GM08714 (cell line): Measurements from ENCODE around the gene ELAC2.
"Not testable (repeated sequence)": the region's sequence is repeated elsewhere in the genome, so short reads cannot be mapped to it uniquely, and the experiment has no call there.

ENCODE experiments used
- H3K4me3 ChIP-seq: fragments of 200-500 bp; sonication (Bioruptor generic); 2 replicates; pipeline ENCODE4 v1.5.1; 2014; ENCODE audit warnings: mild to moderate bottlenecking, low read length, inconsistent platforms
- ZNF274 ChIP-seq: IDR thresholded peaks from 2 replicates; pipeline ENCODE4 v1.6.1; 2012; ENCODE audit warnings: mild to moderate bottlenecking, low read depth, low read length

The ELAC2 gene

DNA sequence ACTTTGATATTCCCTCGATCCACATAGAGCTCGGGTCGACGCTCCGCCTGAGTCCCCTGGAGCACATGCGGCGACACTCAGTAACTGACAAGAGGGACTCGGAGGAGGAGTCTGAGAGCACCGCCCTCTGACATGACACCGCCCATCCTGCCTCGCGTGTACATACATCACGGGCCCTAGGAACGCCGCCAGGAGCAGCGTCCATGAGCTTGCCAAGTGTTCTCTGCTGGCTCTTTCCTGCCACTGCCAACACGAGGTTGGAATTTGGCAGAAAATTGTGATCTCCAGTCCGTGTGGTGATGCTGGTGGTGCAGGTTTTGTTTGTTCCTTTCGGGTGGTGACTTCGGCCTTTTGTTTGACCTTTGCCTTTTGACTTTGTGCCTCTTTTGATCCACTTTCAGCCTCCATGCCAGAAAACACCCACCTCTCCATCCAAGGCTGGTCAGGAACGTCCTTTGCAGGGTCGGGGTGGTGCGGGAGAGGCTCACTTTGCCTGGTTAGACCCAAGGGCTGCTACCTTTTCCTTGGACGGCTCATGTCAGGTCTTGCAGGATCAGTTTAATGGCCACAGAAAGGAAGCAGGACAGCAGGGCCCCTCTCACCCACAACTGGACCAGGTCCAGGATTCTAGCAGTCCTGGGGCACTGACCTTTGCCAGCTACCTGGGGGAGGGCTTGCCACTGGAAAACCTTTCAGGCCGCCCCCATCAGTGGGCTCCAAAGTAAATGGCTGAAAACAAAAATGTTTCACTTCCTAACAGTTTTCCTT is 27.6 kb downstream of the ELAC2 start:
- TF ChIP-seq ZNF274, result no peak
- no peak overlapping the region for H3K4me3 ChIP-seq

DNA sequence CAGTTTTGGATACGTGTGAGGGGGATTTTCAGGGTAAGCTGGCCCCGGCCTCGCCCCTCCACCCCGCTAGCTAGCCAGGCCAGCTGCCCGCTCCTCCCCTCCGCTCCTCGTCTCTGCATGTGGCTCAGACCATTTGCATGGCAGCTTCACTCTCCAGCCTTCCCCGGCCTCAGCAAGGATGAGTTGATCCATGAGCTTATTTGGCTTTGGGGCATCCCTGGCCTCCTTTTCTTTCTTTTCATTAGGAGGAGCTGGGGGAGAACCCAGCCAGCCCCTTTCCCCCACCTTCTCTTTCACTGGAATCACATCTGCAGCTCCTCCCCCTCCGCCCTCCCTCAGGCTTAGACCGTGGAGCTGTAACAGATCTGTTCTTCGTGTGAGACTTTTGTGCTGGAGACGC is 30.7 kb downstream of the ELAC2 start:
- H3K4me3 ChIP-seq, result no peak overlapping the region
- TF ChIP-seq ZNF274, result no peak

DNA sequence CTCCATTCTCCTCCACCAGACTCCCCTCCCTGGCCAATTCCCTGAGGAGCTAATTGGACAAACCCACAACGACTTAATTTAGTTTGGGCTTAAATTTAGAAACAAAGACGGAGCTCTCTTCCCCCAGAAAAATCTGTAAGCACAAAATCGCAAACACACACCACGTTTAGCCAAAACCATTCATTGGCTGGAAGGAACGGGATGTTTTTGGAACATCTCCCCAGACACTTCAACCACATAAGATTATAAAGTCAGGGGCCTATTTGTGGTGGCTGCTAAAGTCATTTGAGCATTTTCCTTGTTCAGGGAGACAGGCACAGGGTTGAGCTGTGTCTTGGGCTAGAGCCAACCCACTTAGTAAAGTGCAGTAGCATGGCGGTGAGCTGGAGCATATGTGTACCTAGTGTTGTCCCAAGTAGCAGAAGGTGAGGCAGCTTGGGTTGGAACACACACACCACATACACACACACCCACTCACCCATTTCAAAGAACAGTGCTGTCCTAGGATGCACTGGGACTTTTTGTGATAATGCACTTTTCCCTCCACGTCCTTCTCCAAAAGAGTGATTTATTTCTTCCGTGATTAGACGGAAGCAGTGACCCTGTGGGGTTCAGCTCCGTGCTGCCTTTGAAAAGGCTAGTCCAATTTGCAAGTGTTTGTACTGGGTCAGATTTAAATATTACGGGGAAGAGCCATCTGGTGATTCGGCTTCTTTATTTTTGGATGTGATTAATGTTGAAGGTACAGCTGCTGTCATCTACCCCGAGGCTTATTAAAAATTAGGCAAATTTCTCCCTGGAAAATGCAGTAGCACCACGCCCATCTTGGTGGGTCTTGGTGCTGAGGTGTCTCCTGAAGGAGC is 32.2 kb downstream of the ELAC2 start:
- TF ChIP-seq ZNF274, result no peak
- H3K4me3 ChIP-seq, result no peak overlapping the region

DNA sequence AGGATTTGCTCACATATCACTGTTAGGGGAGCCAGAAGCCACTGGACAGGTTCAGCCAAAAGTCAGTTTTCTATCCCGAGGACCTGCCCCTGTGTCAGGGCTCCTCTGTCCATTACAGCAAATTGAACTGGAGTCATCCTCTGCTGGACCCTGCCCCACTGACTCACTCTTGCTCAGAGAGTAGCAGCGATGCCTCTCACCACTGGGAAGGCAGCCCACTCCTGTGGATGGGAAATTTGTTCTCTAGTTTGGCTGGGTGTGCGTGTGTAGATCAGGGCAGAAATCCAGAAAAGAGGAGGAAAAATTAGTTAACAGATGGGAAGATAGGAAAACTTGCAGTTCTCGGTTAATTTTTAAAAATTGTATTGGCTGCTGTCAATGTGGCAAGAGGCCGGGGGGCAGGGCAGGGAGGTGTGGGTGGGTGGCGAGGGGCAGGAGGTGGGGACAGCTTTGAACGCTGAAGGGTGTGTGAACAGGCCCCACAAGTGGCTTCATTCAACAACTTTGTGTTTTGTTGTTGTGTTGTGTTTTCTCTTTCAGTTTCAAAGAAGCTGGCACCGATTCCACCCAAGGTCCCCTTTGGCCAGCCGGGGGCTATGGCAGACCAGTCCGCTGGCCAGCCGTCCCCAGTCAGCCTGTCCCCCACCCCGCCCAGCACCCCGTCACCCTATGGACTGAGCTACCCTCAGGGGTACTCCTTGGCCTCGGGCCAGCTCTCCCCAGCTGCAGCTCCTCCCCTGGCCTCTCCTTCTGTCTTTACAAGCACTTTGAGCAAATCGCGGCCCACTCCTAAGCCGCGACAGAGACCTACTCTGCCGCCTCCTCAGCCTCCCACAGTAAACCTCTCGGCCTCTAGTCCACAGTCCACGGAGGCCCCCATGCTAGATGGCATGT is 33.6 kb downstream of the ELAC2 start:
- TF ChIP-seq ZNF274, result no peak
- H3K4me3 ChIP-seq, result no peak overlapping the region

DNA sequence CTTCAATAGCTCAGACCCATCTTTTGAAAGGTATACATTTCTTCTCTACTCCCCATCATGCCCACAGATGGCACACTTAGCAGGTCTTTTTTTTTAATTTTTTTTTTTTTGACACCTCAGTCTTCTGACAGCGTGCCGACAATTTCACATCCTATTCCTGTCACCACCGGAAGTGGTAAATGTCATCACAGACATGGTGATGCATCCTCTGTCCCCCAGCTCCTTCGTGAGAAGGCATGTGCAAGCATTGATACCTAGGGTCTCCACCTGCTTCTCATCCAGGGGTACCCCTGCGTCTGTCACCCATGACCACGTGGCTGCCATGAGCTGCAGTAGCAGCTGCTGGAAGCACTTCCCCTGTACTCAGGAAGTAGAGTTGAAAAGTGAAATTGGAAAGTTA is 35.6 kb downstream of the ELAC2 start:
- no peak overlapping the region for H3K4me3 ChIP-seq
- TF ChIP-seq ZNF274, result no peak

DNA sequence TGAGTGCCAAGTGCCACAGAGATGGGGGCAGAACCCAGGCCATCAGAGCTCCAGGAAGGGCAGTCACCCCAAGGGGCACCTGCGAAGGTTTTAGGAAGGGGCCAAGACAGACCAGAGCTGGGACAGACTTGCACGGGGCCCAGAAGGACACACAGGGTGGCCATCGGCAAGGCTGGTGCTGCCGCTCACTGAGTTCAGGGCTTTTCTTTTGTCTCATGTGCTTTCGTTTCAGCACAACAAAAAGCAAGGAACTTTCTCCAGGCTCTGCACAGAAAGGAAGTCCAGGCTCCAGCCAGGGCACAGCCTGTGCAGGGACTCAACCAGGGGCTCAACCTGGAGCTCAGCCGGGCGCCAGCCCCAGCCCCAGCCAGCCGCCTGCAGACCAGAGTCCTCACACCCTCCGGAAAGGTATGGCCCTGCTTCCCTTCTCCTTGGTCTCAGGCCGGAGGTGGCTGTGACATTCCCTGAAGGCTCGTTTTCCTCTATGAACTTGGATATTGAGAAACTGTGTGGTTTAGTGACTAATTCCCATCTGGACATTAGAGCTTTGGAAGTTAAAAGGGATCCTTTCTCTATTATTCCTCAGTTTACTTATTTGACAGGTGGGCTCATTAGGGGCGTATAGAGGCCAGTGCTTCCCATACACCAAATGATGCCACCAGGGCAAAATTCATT is 37.9 kb downstream of the ELAC2 start:
- no peak for TF ChIP-seq ZNF274
- H3K4me3 ChIP-seq, result no peak overlapping the region

DNA sequence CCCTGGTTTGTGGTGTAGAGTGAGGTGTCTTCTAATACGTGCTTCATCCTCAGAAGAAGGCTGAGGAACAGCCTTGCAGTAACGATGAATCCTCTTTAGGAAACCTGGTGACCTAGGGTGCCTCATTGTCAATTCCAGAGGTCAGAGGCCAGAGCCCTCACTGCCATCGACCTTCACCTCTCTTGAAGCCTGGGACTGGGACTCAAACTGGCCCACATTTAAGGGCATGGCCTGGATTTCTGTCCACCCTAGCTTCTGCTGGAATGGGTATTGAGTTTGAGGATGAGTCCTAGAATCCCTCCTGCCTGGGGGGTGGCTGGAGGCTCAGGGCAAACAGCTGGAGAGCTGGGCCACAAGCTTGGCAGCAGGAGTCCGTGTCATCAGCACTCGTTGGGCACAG is 38.6 kb downstream of the ELAC2 start:
- no peak for TF ChIP-seq ZNF274
- no peak overlapping the region for H3K4me3 ChIP-seq

DNA sequence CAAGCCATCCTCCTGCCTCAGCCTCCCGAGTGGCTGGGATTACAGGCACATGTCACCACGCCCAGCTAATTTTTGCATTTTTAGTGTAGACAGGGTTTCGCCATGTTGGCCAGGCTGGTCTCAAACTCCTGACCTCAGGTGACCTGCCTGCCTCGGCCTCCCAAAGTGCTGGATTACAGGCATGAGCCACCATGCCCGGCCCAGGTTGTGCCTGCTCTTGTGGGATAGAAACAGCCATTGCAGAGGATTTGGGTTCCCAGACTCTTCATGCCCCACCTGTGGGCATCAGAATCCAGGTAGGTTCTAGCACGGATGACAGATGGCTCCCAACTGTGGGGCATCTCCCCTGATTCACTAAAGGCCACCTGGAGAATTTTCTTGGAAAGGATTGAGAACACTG is 39.0 kb downstream of the ELAC2 start:
- not testable (repeated sequence) for H3K4me3 ChIP-seq

DNA sequence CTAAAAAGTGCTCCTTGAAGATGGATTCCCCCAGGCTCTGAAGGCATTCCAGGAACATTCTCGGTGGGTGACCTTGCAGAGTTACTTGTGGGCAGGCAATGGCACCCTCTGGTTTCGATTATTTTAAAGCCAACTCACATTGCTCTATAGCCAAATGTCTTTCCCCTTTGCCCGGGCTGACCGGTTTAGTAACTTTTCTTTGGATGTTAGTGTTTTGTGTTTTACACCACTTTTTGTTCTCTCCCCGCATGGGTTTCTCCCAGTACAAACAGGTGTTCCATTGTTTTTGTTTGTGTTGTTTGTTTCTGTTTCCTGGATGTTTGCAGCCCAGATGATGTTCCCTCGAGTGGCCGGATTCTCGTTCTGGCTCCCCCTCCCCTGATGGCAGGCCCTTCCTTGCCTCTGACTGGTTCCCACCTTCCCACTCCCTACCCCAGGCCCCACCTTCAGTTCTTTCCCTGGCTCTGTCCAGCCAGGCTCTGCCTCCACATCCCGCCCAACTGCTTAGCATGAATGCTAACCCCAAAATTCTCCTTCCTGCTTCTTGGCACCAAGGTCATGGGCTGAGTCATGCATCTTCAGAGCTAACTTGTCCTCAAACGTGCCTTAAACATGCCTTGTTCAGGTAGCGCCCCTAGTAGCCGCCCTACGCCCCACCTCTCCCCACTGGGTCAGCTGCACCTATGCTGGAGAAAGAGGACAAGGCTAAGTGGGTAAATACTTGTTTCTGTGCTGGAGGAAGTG is 40.6 kb downstream of the ELAC2 start:
- no peak for TF ChIP-seq ZNF274

DNA sequence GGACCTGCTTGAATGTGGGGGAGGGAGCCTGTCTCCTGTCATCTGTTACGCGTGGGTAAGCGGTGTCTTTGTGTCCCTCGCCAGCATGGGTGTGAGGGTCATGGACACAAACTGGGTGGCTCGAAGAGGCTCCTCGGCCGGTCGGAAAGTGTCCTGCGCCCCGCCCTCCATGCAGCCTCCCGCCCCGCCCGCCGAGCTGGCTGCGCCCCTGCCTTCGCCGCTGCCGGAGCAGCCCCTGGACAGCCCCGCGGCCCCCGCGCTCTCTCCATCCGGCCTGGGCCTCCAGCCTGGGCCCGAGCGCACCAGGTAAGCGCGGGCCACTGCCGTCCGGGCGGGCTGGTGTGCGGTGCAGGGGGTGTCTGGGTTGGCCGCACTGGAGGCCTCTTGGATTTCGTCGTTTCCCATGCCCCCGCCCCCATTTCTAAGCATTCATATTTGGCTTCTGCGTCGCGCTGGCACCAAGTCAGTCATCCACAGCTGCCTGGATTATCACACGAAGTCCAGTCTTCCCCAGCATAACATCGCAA is 43.8 kb downstream of the ELAC2 start:
- H3K4me3 ChIP-seq, result no peak overlapping the region
- TF ChIP-seq ZNF274, result no peak

More for the DNA sequence above, 40.6 kb downstream of the ELAC2 start:
- no peak overlapping the region for H3K4me3 ChIP-seq

DNA sequence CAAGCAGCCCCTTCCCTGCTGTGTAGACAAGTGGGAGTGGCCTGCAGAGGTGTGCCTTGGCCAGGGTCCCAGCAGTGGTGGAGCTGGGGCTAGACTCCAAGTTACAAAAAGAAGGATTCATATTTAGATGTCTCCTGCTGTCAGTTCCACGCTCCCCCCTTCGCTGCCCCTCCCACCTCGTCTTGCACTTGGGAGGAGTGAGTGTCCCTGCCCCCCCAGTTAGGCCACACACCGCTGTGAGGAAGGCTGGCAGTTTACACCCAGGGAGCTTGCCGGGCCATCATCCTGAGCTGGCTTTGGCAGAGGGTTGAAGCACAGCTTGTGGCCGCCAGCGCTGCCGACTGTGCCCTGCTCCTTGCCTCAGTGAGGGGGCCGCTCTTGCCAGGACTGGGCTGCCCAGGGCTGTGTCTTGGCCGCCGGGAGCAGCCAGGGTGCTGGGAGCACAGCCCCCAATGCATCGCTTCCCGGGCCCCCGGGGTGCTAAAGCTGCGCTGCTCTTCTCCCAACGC is 44.3 kb downstream of the ELAC2 start:
- TF ChIP-seq ZNF274, result no peak
- no peak overlapping the region for H3K4me3 ChIP-seq

DNA sequence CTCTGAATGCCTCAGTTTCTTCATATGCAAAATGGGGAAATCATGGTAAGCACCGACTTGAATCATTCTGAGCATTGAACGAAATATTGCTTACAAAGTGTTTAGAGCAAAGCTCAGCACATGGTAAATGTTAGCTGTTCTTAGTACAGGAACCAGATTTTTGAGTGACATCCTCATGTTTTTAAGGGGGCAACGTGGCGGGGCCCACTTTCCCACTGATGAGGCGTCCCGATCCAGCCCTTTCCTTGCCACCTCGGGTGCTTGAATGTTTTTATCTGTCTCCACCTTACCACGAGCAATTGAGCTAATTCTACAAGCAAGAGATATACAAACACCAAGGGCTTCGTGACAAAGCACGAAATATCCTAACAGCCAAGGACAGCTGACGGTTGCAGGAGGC is 49.9 kb downstream of the ELAC2 start:
- no peak overlapping the region for H3K4me3 ChIP-seq
- TF ChIP-seq ZNF274, result no peak

DNA sequence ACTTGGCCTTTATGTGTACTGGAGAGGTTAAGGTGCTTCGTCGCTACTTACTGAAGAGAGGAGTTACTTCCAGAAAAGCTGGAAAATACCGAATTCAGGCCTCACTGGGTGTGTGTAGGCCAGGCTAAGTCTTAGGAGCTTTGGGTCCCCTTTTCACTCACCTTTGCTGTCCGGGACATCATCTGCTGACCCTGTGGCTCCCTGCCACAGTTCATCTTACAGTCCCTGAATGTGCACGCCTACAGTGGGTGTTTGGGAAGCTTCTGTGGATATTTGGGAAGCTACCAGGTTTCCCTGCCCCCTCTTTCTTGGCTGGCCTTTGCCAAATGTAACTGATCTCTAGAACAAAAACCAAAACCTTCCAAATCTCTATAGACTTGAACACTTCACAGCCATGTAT is 51.4 kb downstream of the ELAC2 start:
- H3K4me3 ChIP-seq, result no peak overlapping the region
- TF ChIP-seq ZNF274, result no peak
